AG09309 (cell line): ENCODE results near the gene TSNAX.
"Not testable (repeated sequence)": the region's sequence is repeated elsewhere in the genome, so short reads cannot be mapped to it uniquely, and the experiment has no call there.

Source experiments
- DNase-seq: peaks from one replicate; pipeline ENCODE4 v3.0.0-alpha.2; 2010; ENCODE audit warnings: low read depth
- H3K4me3 ChIP-seq: 2 replicates; pipeline ENCODE4 v1.5.1; 2011; ENCODE audit warnings: mild to moderate bottlenecking, low read depth, low read length, moderate library complexity; ENCODE audit not compliant: control insufficient read depth
- TF ChIP-seq, protein P1 (sequence below): IDR thresholded peaks from 2 replicates; pipeline ENCODE4 v1.5.1; 2011; ENCODE audit warnings: mild to moderate bottlenecking, low read depth, low read length, inconsistent platforms; ENCODE audit not compliant: insufficient read depth, control insufficient read depth; ENCODE audit errors: missing control alignments

The TSNAX gene

DNA sequence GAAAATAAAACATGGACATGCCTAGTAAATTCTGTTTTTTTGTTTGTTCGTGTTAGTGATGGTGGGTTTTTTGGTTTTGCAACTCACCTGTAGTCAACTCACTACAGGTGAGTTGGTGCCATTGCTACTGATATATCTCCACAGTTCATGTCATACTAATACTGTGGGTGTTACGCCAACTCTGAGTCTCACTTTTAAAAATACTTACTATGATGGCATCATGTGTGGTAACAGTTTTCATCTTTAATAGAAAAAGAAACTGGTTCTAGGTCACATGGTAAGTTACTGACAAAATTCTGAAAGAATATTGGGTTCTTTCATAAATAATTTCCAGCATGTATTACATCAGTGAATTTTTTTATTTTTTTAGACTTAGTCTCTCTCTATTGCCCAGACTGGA, 38.0 kb downstream of the TSNAX start:
- TF ChIP-seq, protein P1, sequence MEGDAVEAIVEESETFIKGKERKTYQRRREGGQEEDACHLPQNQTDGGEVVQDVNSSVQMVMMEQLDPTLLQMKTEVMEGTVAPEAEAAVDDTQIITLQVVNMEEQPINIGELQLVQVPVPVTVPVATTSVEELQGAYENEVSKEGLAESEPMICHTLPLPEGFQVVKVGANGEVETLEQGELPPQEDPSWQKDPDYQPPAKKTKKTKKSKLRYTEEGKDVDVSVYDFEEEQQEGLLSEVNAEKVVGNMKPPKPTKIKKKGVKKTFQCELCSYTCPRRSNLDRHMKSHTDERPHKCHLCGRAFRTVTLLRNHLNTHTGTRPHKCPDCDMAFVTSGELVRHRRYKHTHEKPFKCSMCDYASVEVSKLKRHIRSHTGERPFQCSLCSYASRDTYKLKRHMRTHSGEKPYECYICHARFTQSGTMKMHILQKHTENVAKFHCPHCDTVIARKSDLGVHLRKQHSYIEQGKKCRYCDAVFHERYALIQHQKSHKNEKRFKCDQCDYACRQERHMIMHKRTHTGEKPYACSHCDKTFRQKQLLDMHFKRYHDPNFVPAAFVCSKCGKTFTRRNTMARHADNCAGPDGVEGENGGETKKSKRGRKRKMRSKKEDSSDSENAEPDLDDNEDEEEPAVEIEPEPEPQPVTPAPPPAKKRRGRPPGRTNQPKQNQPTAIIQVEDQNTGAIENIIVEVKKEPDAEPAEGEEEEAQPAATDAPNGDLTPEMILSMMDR = no peak
- no peak overlapping the region for H3K4me3 ChIP-seq

DNA sequence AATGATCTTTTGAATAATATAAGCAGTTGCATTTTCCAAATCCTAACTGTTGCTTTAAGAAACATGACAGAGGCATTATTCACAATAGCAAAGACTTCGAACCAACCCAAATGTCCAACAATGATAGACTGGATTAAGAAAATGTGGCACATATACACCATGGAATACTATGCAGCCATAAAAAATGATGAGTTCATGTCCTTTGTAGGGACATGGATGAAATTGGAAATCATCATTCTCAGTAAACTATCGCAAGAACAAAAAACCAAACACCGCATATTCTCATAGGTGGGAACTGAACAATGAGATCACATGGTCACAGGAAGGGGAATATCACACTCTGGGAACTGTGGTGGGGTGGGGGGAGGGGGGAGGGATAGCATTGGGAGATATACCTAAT, 41.8 kb downstream of the TSNAX start:
- not testable (repeated sequence) for H3K4me3 ChIP-seq, DNase-seq

More for the DNA sequence above, 38.0 kb downstream of the TSNAX start:
- DNase-seq = no peak

DNA sequence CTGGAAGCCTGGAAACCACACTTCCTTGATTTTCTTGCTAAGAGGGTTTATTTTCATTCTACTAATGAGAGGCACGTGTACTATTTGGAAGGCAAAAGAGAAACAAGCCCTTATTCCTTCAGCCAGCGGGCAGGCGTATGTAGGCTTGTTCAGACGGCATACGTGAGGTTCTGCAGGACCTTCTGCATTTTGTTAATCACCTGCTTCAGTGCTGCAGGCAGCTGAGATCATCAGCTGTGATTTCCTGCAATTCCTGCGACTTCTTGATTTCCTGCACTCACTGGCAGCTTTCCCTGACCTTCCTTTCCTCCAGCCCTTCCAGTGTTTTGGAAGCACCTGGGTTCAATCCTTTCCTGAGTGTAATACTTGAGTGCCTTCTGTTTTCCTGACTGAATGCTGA, 43.4 kb downstream of the TSNAX start:
- TF ChIP-seq, protein P1 = no peak
- no peak overlapping the region for H3K4me3 ChIP-seq
- DNase-seq = no peak

DNA sequence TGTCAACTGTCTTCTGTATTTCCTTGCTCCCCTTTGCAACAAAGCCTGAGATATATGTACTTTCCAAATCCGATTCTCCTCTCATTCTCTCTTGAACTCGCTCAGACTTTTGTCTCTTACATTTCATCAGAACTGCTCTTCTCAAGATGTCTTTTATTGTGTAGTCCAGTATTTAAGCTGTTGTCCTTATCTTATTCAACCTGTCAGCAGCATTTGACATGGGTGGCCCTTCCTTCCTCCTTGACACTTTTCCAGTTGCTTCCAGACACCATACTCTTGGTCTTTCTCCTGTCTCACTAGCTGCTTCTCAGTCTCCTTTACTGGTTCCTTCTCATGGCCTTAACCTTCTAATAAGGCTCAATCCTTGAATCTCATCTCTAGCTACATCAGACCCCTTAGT, 47.0 kb downstream of the TSNAX start:
- TF ChIP-seq, protein P1 = no peak
- no peak overlapping the region for H3K4me3 ChIP-seq

DNA sequence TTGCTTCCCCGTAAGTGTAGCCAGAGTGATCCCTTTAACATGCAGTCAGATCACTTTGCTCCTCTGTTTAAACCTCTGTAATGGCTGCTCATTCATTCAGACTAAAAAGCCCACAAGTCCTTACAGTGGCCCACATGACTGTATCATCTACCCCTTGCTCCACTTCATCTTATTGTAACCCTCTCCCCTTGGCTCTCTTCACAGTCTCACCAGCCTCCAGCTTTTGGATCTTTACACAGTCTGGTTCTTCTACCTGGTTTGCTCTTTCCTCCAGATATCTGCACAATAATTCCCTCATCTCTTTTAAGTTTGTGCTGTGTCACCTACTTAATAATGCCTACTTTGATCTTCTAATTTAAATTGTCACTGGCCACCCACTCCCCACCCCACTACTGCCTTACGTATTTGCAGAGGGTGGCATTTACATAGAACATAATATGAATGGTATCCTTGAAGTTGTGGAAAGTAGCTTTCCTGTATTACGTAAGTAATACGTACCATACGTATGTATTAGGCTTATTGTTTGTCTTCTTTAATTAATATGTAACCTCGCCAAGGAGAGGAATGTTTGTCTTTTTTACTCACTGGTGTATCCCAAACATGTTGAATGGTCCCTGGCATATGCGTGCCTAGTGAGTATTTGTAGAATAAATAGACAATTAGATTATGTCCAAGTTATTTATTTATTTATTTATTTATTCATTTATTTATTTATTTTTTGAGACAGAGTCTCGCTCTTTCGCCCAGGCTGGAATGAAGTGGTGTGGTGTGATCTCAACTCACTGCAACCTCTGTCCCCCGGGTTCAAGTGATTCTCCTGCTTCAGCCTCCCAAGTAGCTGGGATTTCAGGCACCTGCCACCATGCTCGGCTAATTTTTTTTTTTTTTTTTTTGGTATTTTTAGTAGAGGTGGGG, 48.6 kb downstream of the TSNAX start:
- DNase-seq = no peak
- H3K4me3 ChIP-seq = no peak overlapping the region
- TF ChIP-seq, protein P1 = no peak

More for the DNA sequence above, 47.0 kb downstream of the TSNAX start:
- DNase-seq = no peak

DNA sequence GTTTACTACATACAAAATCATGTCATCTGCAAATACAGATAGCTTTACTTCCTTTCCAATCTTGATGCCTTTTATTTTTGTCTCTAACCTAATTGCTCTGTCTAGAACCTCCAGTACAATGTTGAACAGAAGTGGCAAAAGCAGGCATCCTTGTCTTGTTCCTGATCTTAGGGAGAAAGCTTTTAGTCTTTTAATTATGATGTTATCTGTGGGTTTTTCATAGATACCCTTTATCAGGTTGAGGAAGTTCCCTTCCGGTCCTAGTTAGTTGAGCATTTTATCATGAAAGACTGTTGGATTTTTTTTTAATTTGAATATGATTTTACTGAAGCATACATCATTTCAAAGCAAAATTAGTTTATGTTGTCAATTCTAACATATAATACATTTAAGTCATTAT, 52.4 kb downstream of the TSNAX start:
- TF ChIP-seq, protein P1 = no peak
- no peak for DNase-seq
- no peak overlapping the region for H3K4me3 ChIP-seq

DNA sequence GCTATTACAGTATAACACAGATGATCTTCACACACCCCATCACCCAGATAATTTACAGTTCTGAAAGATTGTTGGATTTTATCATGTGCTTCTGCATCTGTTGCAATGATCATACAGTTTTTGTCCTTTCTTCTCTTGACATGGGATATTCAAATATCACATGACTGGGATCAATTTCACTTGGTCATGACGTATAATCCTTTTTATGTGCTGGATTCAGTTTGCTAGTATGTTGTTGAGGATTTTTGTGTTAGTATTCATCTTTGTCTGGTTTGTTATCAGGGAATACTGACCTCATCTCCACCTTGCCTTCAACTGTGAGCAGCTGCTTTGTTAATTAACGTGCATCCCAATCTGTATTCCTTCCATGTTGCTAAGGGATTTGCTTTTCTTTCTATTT, 53.4 kb downstream of the TSNAX start:
- no peak overlapping the region for H3K4me3 ChIP-seq
- TF ChIP-seq, protein P1 = no peak
- no peak for DNase-seq
